OCI-LY1 (cell line): Measurements from ENCODE around the gene SLCO4A1.

Experiments
- H2AFZ ChIP-seq: fragments of 200-600 bp; sonication (generic), shearing (Covaris generic); 2 replicates; pipeline ENCODE4 v1.6.0; 2014; ENCODE audit warnings: antibody characterized with exemption, mild to moderate bottlenecking, low read length
- H3F3A ChIP-seq: fragments of 200-600 bp; sonication (generic), shearing (Covaris generic); 2 replicates; pipeline ENCODE4 v1.6.0; 2014; ENCODE audit warnings: mild to moderate bottlenecking, antibody characterized with exemption, low read length, moderate library complexity; ENCODE audit not compliant: insufficient read depth
- H3K27ac ChIP-seq: fragments of 200-600 bp; sonication (generic); 2 replicates; pipeline ENCODE4 v1.5.1; 2014; ENCODE audit warnings: low read length, mixed run types, mild to moderate bottlenecking, low read depth; ENCODE audit not compliant: poor library complexity, severe bottlenecking
- H3K27me3 ChIP-seq: fragments of 200-600 bp; sonication (generic); 2 replicates; pipeline ENCODE4 v1.6.0; 2014; ENCODE audit warnings: antibody characterized with exemption, mild to moderate bottlenecking, low read length, moderate library complexity; ENCODE audit not compliant: insufficient read depth
- H3K36me3 ChIP-seq: fragments of 200-600 bp; sonication (generic); 2 replicates; pipeline ENCODE4 v1.6.1; 2014; ENCODE audit warnings: mild to moderate bottlenecking, antibody characterized with exemption, low read length, moderate library complexity, mixed read lengths; ENCODE audit not compliant: insufficient read depth
- H3K4me1 ChIP-seq: fragments of 200-600 bp; sonication (generic); 2 replicates; pipeline ENCODE4 v1.5.1; 2014; ENCODE audit warnings: mild to moderate bottlenecking, low read length, moderate library complexity; ENCODE audit not compliant: insufficient read depth, severe bottlenecking
- H3K4me2 ChIP-seq: fragments of 200-600 bp; sonication (generic), shearing (Covaris generic); 2 replicates; pipeline ENCODE4 v1.6.1; 2014; ENCODE audit warnings: low read length
- H3K4me3 ChIP-seq: fragments of 200-600 bp; sonication (generic); 2 replicates; pipeline ENCODE4 v1.5.1; 2014; ENCODE audit warnings: low read length, low read depth, mild to moderate bottlenecking, mixed read lengths; ENCODE audit not compliant: poor library complexity, severe bottlenecking
- H3K79me2 ChIP-seq: fragments of 200-600 bp; shearing (Covaris generic); 2 replicates; pipeline ENCODE4 v1.6.1; 2016; ENCODE audit warnings: mixed run types, low read length, mixed read lengths; ENCODE audit not compliant: insufficient read depth
- H3K9ac ChIP-seq: fragments of 200-600 bp; sonication (generic), shearing (Covaris generic); 2 replicates; pipeline ENCODE4 v1.6.1; 2014; ENCODE audit warnings: mild to moderate bottlenecking, low read length, mixed read lengths
- H3K9me2 ChIP-seq: fragments of 200-600 bp; sonication (generic), shearing (Covaris generic); 2 replicates; pipeline ENCODE4 v1.6.1; 2014; ENCODE audit warnings: low read depth, mild to moderate bottlenecking, low read length, mixed read lengths
- H3K9me3 ChIP-seq: fragments of 200-600 bp; shearing (Covaris generic); 2 replicates; pipeline ENCODE4 v1.6.1; 2014; ENCODE audit warnings: low read length, mixed read lengths
- H4K20me1 ChIP-seq: fragments of 200-600 bp; sonication (generic), shearing (Covaris generic); 2 replicates; pipeline ENCODE4 v1.6.0; 2016; ENCODE audit warnings: mild to moderate bottlenecking, low read length; ENCODE audit not compliant: insufficient read depth
- EZH2 ChIP-seq: fragments of 200-600 bp; sonication (generic), shearing (Covaris generic); IDR thresholded peaks from 2 replicates; pipeline ENCODE4 v1.8.0; 2017; ENCODE audit warnings: borderline replicate concordance, mixed run types, mild to moderate bottlenecking, antibody characterized with exemption, low read length, moderate library complexity, mixed read lengths
- TF ChIP-seq, protein P1 (sequence below): fragments of 200-600 bp; sonication (generic), shearing (Covaris generic); IDR thresholded peaks from 2 replicates; pipeline ENCODE4 v1.5.1; 2017; ENCODE audit warnings: mild to moderate bottlenecking, antibody characterized with exemption, low read length, moderate library complexity, mixed read lengths

The SLCO4A1 gene

DNA sequence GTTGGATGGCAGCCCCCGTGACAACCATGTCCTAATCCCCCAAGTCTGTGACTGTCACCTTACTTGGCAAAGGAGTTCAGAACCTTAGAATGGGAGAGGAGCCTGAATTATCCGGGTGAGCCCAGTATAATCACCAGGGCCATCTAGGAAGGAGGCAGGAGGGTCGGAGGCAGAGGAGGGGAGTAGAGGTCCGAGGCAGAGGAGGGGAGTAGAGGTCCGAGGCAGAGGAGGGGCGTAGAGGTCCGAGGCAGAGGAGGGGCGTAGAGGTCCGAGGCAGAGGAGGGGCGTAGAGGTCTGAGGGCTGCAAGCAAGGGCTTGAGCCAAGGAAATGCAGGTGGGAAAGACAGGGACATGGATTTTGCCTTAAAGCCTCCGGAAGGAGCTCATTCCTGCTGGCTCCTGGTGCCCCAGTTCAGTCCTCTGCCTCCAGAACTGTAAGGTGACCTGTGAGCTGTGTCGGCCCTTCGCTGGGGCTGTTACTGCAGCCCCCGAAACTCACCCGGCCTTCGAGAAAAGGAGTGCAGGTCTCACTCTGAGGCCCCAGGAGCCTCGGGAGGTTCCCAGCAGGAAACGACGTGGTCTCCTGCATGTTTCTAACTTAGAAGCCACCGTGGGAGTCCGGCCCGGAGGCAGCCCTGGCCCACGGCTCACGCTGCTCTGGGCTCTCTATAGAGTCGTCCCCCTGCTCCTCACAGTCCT, 20.0 kb upstream of the SLCO4A1 start:
- Histone ChIP-seq H4K20me1 (no peaks in the 10 kb centered on the region), H3K9me3 (no peaks in the 10 kb centered on the region), H3K4me1 (peaks cover 19% of the 10 kb centered on the region), H3K4me2 (no peak overlapping the region), H3K36me3 (no peaks in the 10 kb centered on the region), H3K27me3 (no peaks in the 10 kb centered on the region; the same call in 1 of the 2 replicates), H3K9ac (no peak overlapping the region), H3K79me2 (no peaks in the 10 kb centered on the region), H3K9me2 (no peaks in the 10 kb centered on the region), H3K4me3 (no peak overlapping the region), H2AFZ (no peak overlapping the region), H3K27ac (no peak overlapping the region), H3F3A (no peaks in the 10 kb centered on the region)
- TF ChIP-seq, protein P1, sequence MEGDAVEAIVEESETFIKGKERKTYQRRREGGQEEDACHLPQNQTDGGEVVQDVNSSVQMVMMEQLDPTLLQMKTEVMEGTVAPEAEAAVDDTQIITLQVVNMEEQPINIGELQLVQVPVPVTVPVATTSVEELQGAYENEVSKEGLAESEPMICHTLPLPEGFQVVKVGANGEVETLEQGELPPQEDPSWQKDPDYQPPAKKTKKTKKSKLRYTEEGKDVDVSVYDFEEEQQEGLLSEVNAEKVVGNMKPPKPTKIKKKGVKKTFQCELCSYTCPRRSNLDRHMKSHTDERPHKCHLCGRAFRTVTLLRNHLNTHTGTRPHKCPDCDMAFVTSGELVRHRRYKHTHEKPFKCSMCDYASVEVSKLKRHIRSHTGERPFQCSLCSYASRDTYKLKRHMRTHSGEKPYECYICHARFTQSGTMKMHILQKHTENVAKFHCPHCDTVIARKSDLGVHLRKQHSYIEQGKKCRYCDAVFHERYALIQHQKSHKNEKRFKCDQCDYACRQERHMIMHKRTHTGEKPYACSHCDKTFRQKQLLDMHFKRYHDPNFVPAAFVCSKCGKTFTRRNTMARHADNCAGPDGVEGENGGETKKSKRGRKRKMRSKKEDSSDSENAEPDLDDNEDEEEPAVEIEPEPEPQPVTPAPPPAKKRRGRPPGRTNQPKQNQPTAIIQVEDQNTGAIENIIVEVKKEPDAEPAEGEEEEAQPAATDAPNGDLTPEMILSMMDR = no peak
- TF ChIP-seq EZH2 = no peak

DNA sequence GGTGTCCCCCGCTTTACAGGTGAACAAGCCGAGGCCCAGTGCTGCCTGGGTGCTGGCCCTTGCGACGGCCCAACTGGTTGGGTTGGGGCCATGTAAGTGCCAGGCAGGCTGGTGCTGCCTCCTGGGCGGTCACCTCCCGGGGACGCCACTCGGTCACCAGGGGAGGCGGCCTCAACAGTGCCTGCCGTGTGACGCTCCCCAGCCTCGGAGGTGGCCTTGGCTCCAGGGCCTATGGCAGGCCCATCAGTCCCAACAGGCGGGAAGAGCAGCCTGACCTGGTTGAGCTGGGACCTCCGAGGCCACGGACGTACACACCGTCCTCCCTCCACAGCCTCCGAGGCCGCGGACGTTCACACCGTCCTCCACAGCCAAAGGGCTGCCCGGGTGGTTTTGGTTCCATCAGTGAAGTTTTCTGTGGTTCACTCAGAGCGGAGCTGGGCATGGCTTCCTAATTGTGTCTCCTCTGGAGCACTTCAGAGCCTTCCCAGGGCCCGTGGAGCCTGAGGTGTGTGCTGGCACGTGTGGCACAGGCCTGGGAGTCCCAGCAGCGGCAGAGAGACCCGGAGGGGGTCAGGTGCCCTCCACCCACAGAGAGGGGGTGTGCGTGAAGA, 19.3 kb upstream of the SLCO4A1 start:
- peaks cover 19% of the 10 kb centered on the region for H3K4me1 ChIP-seq

DNA sequence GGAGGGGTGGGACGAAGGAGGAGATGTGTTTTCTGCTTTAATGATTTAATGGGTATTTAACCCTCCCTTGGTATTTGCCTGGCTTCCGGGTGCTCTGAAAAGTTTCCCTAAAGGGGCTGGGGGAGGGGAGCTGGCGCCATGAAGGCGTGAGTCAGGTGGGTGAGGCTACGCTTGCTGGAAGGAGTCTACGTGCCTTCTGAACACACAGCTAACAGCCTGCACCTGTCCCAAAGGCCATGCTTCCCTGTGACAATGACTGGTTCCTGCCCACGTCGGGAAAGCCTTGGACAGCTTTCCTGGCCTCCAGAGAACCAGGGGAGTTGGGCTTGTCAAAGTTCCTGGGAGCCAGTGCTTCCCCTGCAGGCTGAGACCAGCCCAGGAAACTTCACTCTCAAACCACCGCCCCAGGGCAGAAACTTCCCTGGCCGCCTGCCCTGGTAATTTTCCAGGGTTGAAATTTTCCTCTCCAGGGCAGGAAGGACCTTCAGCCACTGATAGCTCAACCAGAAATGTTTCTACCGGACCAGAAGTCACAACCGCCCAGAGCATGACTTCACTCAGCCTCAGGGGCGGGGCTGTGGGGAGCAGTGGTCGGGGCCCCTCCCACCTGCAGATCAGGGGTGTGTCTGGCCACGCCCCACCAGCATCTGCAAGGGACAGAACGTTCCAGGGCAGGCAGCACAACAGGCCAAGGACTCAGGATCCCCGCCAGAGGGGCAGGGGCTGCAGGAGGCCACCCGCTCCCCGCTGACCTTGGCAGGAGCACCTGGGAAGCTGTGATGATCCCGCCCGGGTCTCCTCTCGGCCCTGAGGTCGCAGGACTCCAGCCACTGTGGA, 18.6 kb upstream of the SLCO4A1 start:
- H3K27me3 ChIP-seq = no peaks in the 10 kb centered on the region; the same call in 1 of the 2 replicates
- H3K4me3 ChIP-seq = peak overlapping the region; percentile 25
- no peaks in the 10 kb centered on the region for H4K20me1 ChIP-seq
- peak overlapping the region; percentile 47 for H3K4me2 ChIP-seq
- H3K9ac ChIP-seq = no peak overlapping the region; the same call in 1 of the 2 replicates
- peaks cover 25% of the 10 kb centered on the region for H3K4me1 ChIP-seq
- H3K9me3 ChIP-seq = no peaks in the 10 kb centered on the region
- no peaks in the 10 kb centered on the region for H3K36me3 ChIP-seq
- no peaks in the 10 kb centered on the region for H3K9me2 ChIP-seq
- no peaks in the 10 kb centered on the region for H3K79me2 ChIP-seq
- no peaks in the 10 kb centered on the region for H3F3A ChIP-seq
- H2AFZ ChIP-seq = no peak overlapping the region
- H3K27ac ChIP-seq = no peak overlapping the region
- TF ChIP-seq, protein P1 = no peak
- TF ChIP-seq EZH2 = no peak

More for the DNA sequence above, 19.3 kb upstream of the SLCO4A1 start:
- H2AFZ ChIP-seq = no peak overlapping the region
- H3K4me3 ChIP-seq = no peak overlapping the region
- H3K27ac ChIP-seq = no peak overlapping the region
- no peak overlapping the region; the same call in 1 of the 2 replicates for H3K9ac ChIP-seq
- H3F3A ChIP-seq = no peaks in the 10 kb centered on the region
- peak overlapping the region; percentile 47; the same call in 1 of the 2 replicates for H3K4me2 ChIP-seq
- no peaks in the 10 kb centered on the region; the same call in 1 of the 2 replicates for H3K27me3 ChIP-seq
- H3K9me2 ChIP-seq = no peaks in the 10 kb centered on the region
- no peaks in the 10 kb centered on the region for H3K36me3 ChIP-seq
- no peak for TF ChIP-seq EZH2
- TF ChIP-seq, protein P1 = no peak
- no peaks in the 10 kb centered on the region for H3K79me2 ChIP-seq
- no peaks in the 10 kb centered on the region for H3K9me3 ChIP-seq
- no peaks in the 10 kb centered on the region for H4K20me1 ChIP-seq
